D721Med (cell line): ENCODE data around the gene BCKDK.

ENCODE experiments used
- DNase-seq: peaks from one replicate; pipeline ENCODE4 v3.0.0; 2011; ENCODE audit warnings: low spot score; ENCODE audit not compliant: insufficient read length
- FAIRE-seq: peaks from 2 replicates; lab custom pipeline; 2011; peaks lifted over from hg19 to GRCh38; lab: Jason Lieb, UNC
- CTCF ChIP-seq: IDR thresholded peaks from 2 replicates; pipeline ENCODE4 v1.5.1; 2012; ENCODE audit warnings: mild to moderate bottlenecking, control low read depth; ENCODE audit not compliant: insufficient read depth; ENCODE audit errors: missing control alignments

The BCKDK gene

GRCh38 chr16:31084584-31085302, 23.4 kb upstream of the BCKDK start:
- FAIRE-seq (no peak), DNase-seq (no peak)
- no peak for TF ChIP-seq CTCF

- DNase-seq (no peak), FAIRE-seq (no peak)
- no peak for TF ChIP-seq CTCF
Observed at GRCh38 chr16:31085411-31085810, 22.8 kb upstream of the BCKDK start.

GRCh38 chr16:31085873-31086628, 22.1 kb upstream of the BCKDK start:
- no peak for DNase-seq
- no peak for FAIRE-seq
- TF ChIP-seq CTCF, result no peak

- DNase-seq (no peak), FAIRE-seq (no peak)
- no peak for TF ChIP-seq CTCF
Observed at GRCh38 chr16:31086629-31086906, 21.6 kb upstream of the BCKDK start.

GRCh38 chr16:31087481-31087880, 20.7 kb upstream of the BCKDK start:
- DNase-seq (no peak), FAIRE-seq (no peak)
- no peak for TF ChIP-seq CTCF

- FAIRE-seq (no peak), DNase-seq (peak; percentile 79)
- no peak for TF ChIP-seq CTCF
Observed at GRCh38 chr16:31087971-31088370, 20.2 kb upstream of the BCKDK start.
